Ovary (tissue), 3 donors: ENCODE results near the gene GRID1.

Experiments used
- CTCF ChIP-seq, 3 donors: fragments of 450-650 bp in 2 of 3; fragments of 200-600 bp in 1 of 3; IDR thresholded peaks; one replicate each; pipeline versions ENCODE4 v1.5.1 to v1.8.0; 2016 to 2022; ENCODE audit warnings: antibody characterized with exemption in 3 of 3, mild to moderate bottlenecking in 1 of 3
- POLR2A ChIP-seq: fragments of 450-650 bp; IDR thresholded peaks from one replicate; pipeline ENCODE4 v1.6.1; 2017; ENCODE audit warnings: antibody characterized with exemption, mild to moderate bottlenecking, moderate library complexity
- donor health status: DM: no; HTN: no; CAD: no.

GRCh38 chr10:86226781-86227201 lies 139.8 kb downstream of the GRID1 start:
- TF ChIP-seq POLR2A (no peak), CTCF (IDR thresholded peaks at IDR 0.05) (no peak)
